Left lung (tissue), 10 donors: ENCODE data around the gene KCTD3. TPM values are rescaled to one million over a fixed set of nuclear protein-coding genes. Genes with fewer than 3 reads are reported as not detected.

Experiments
- ATAC-seq: fragments of 200-7000 bp; cut with Tn5 transposase; one replicate; pipeline ENCODE4 v1.9.1; 2020; ENCODE audit warnings: moderate library complexity
- DNase-seq, 4 donors: peaks; one replicate each; pipeline ENCODE4 v3.0.0-alpha.2; 2013 to 2020
- H3K27ac ChIP-seq, 2 donors: fragments of 200-600 bp; sonication (generic) in 1 of 2; one replicate each; pipeline versions ENCODE4 v1.5.0 to v1.8.0; 2020 to 2021
- H3K27me3 ChIP-seq, 2 donors: fragments of 200-600 bp; sonication (generic) in 1 of 2; one replicate each; pipeline versions ENCODE4 v1.5.0 to v1.8.0; 2020 to 2021
- H3K36me3 ChIP-seq, 2 donors: fragments of 200-600 bp; sonication (generic) in 1 of 2; one replicate each; pipeline versions ENCODE4 v1.5.0 to v1.8.0; 2020 to 2021
- H3K4me1 ChIP-seq, 2 donors: fragments of 200-600 bp; one replicate each; pipeline ENCODE4 v1.8.0; 2021
- H3K4me3 ChIP-seq, 2 donors: fragments of 200-600 bp; sonication (generic) in 1 of 2; one replicate each; pipeline versions ENCODE4 v1.5.0 to v1.8.0; 2020 to 2021; ENCODE audit warnings: mild to moderate bottlenecking in 1 of 2
- H3K9me3 ChIP-seq, 2 donors: fragments of 200-600 bp; sonication (generic) in 1 of 2; one replicate each; pipeline versions ENCODE4 v1.5.0 to v1.8.0; 2020 to 2021
- CTCF ChIP-seq, 2 donors: fragments of 200-600 bp; sonication (generic) in 1 of 2; IDR thresholded peaks; one replicate each; pipeline versions ENCODE4 v1.5.0 to v1.8.0; 2021; ENCODE audit warnings: antibody characterized with exemption in 2 of 2
- intact Hi-C, 2 donors: fragments of 100-400 bp; cut with DNase I; formaldehyde crosslinking; loops; one replicate each; pipeline versions ENCODE4 v1.11.2 to v1.14.2; 2022
- polyA plus RNA-seq, 6 donors: library from polyadenylated mRNA; unstranded; fragments of 120-200 nt; gene quantifications; one replicate each; pipeline ENCODE4 v1.2.1, GENCODE V29; 2013; ENCODE audit not compliant: insufficient read length in 6 of 6
- total RNA-seq, 2 donors: library from RNA; stranded (reverse); fragmentation: NEBNext Ultra II Directional; extraction: Animal tissue kit (Norgen Biotek cat#: 25700); gene quantifications; one replicate each; pipeline ENCODE4 v1.2.1, GENCODE V29; 2021
- donor health status: DM: no; HTN: yes; CAD: no.
- donor health status: DM: no; HTN: no; CAD: no.

KCTD3 gene
- total and polyA plus RNA-seq, 8 donors, result 19.8 to 81.2 (median 68.9) TPM

GRCh38 chr1:215623162-215623561, 56.1 kb downstream of the KCTD3 start:
- DNase-seq (no peak), ATAC-seq (no peak)
- TF ChIP-seq CTCF (IDR thresholded peaks at IDR 0.05), result no peak
- Histone ChIP-seq H3K4me3 (no peak overlapping the region), H3K27ac (no peak overlapping the region), H3K4me1 (no peaks in the 10 kb centered on the region), H3K9me3 (no peaks in the 10 kb centered on the region), H3K36me3 (peaks cover 0 to 23% of the 10 kb centered on the region in 2 donors), H3K27me3 (no peaks in the 10 kb centered on the region)
- intact Hi-C loops, result no loop called here

- intact Hi-C loops, result no loop called here
- Histone ChIP-seq H3K4me3 (no peak overlapping the region), H3K9me3 (no peaks in the 10 kb centered on the region), H3K27me3 (no peaks in the 10 kb centered on the region), H3K4me1 (no peaks in the 10 kb centered on the region), H3K36me3 (peaks cover 0 to 11% of the 10 kb centered on the region in 2 donors), H3K27ac (no peak overlapping the region)
- DNase-seq (no peak), ATAC-seq (no peak)
- no peak for TF ChIP-seq CTCF (IDR thresholded peaks at IDR 0.05)
These were observed 58.8 kb downstream of the KCTD3 start for GRCh38 chr1:215625949-215626348.

- intact Hi-C loops, result no loop called here
- Histone ChIP-seq H3K27ac (no peak overlapping the region), H3K9me3 (no peaks in the 10 kb centered on the region), H3K4me3 (no peak overlapping the region), H3K4me1 (no peaks in the 10 kb centered on the region), H3K27me3 (no peaks in the 10 kb centered on the region), H3K36me3 (no peaks in the 10 kb centered on the region)
- TF ChIP-seq CTCF (IDR thresholded peaks at IDR 0.05), result no peak
- no peak for DNase-seq
- ATAC-seq, result no peak
These were observed 63.9 kb downstream of the KCTD3 start for GRCh38 chr1:215631040-215631439.

GRCh38 chr1:215631489-215631888, 64.4 kb downstream of the KCTD3 start:
- H3K27ac ChIP-seq, result no peak overlapping the region
- no peaks in the 10 kb centered on the region for H3K9me3 ChIP-seq
- no peaks in the 10 kb centered on the region for H3K27me3 ChIP-seq
- H3K36me3 ChIP-seq, result no peaks in the 10 kb centered on the region
- H3K4me3 ChIP-seq, result no peak overlapping the region
- DNase-seq (no peak), ATAC-seq (no peak)
- TF ChIP-seq CTCF (IDR thresholded peaks at IDR 0.05), result no peak
- H3K4me1 ChIP-seq, result no peaks in the 10 kb centered on the region
- intact Hi-C loops, result no loop called here

- H3K36me3 ChIP-seq, result no peaks in the 10 kb centered on the region
- H3K27me3 ChIP-seq, result no peaks in the 10 kb centered on the region
- TF ChIP-seq CTCF (IDR thresholded peaks at IDR 0.05), result no peak
- H3K27ac ChIP-seq, result no peak overlapping the region
- H3K9me3 ChIP-seq, result no peaks in the 10 kb centered on the region
- no peak overlapping the region for H3K4me3 ChIP-seq
- ATAC-seq (no peak), DNase-seq (no peak)
- intact Hi-C loops, result no loop called here
- H3K4me1 ChIP-seq, result no peaks in the 10 kb centered on the region
These were observed 68.7 kb downstream of the KCTD3 start for GRCh38 chr1:215635827-215636226.
